Stimulated activated CD8-positive, alpha-beta memory T cell treated with anti-CD3 and anti-CD28 coated beads, Interleukin-4, amount 100 ng/mL, for 48 hours (primary cell): ENCODE data around the gene SGCA.
A peak's percentile ranks its signal among the peaks of the same experiment; 100 is the strongest.

Source experiments
- DNase-seq: peaks from one replicate; pipeline ENCODE4 v3.0.0-alpha.2; 2020

Gene SGCA

DNA sequence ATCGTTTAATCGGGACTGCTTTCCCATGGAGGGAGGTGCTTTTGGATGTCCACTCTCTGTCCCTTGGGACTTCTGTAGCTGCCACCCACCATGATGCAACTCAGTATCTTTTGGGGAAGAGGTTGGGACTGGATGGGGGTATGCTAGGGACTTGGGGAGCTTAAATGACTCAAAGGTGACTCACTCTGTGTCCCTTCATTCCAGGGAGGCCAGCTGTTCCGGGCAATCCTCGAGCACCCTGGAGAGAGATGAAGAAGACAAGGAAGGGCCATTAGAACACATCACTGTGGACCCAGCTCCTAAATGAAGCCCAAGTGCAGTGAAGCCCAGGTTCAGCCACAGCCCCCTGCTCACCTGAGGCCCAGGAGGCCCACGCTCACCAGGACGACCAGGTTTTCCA lies 31.0 kb downstream of the SGCA start:
- DNase-seq: no peak

- DNase-seq: peak; percentile 81
Measured at GRCh38 chr17:50198026-50198669, 32.3 kb downstream of the SGCA start.

GRCh38 chr17:50199211-50199802 lies 33.5 kb downstream of the SGCA start:
- DNase-seq: no peak

- DNase-seq: peak; percentile 83
Measured at GRCh38 chr17:50199803-50200456, 34.1 kb downstream of the SGCA start.

DNA sequence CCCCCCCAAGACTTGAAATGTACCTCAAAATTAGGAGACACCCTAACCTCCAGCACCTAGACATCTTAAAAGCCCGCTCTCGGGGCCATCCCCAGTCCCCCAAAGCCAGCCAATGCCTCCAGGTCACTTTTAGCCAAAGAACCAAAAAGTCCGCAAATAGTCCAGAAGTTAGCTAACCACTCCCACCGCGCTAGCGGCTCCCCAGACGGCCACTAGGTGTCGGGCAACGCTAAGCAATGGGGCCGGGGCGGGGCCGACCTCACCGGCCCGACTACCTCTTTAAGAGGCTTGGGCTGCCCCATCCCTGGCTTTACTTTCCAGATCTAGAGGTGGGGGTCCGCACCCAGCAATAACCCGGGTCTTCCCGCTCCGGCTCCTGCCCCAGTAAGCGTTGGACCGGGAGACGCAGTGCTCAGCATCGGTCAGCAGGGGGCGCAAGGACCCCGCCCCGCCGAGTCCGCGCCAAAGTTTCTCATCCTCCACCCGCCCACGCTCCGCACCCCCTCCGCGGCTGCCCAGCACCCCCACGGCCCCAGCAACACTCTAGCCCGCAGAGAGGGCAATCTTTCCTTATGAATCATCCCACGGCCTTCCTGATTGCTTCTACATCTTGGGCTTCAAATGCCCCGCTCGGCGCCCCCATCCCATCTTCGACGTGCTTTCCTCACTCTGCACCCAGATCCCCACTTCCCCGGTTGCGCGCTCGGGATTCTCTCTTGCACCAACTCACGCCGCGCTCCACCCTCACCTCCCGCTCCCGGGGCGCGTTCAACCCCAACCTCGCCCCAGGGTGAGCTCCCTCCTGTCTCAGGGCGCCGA lies 34.9 kb downstream of the SGCA start:
- peak; percentile 87 for DNase-seq

DNA sequence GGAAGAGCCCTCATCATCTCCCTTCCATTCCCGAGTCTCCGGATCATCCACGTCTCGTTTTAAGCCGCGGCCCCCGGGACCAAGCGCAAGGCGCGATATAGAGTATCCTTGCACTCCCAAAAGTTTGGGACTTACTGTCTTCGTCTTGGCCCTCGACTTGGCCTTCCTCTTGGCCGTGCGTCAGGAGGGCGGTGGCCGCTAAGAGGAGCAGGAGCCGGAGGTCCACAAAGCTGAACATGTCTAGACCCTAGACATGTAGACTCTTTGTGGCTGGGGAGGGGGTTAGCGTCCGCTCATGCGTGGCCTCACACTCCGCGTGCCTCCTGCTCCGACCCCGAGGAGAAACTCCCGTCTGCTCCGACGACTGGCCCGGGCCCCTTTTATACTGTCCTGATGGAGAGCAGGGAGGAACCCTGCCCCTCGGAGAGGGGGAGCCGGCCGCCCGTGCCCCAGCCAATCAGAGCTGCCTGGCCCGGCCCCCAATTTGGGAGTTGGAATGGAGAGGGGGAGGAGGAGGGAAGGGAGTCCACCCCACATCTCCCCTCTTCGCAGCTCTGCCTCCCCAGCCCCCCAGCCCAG lies 35.6 kb downstream of the SGCA start, which contains the start of gene COL1A1:
Gene COL1A1, minus strand, starts transcription at position 356 of the 579 bp plus-strand sequence. Its CDS starts 118 bp downstream, at position 238.
- DNase-seq: no peak

DNA sequence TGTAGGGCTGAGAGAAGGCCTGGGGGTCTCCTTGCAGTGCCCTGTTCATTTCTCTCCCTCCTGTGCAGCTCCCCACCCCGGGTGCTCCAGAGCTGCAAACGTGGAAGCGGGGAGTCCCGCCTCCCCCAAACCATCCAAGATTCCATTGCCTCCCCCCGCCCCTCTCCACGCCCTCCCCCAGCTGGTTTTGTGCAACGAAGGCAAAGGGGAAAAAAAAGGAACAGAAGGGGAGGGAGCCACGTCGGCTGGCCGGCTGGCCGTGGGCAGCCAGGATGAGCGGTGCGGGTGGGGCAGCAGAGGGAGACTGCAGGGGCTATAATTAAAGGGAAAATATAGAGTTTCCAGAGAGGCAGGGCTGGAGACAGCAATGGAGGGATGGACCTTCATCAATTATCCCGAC lies 37.3 kb downstream of the SGCA start:
- DNase-seq: no peak

DNA sequence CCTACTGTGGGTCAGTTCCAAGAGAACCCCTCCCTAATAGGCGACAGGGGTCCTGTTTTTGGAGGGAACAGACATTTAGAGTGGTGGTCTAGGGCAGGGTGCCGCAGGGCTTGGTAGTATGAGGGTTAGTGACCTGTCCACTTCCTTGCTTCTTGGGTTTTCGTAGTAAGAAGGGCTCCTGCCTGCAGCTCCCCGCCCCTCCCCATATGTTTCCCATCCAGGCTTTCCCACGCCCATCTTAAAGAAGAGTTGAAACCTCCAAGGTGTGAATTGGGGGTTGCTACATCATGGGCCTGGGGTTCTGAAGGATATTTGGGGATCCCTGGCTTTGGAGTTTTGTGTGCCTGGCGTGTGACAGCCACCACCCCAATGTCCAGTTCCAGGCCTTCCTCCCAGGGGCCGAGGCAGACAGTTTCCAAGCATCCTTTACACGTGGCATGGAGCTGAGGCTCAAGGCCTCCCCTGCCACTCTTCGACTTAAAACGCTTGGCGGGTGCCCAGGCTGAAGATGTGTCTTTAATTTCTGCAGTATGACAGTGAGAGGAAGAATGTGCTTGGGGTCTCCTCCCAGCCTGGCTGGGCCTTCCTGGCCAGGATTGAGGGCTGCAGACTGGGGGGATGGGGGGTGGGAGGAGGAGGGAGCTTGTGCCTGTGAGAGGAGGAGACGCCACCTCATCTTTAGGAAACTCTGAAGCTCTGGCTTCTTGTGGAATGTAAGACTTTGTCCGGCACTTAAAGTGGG lies 38.0 kb downstream of the SGCA start:
- DNase-seq: no peak

DNA sequence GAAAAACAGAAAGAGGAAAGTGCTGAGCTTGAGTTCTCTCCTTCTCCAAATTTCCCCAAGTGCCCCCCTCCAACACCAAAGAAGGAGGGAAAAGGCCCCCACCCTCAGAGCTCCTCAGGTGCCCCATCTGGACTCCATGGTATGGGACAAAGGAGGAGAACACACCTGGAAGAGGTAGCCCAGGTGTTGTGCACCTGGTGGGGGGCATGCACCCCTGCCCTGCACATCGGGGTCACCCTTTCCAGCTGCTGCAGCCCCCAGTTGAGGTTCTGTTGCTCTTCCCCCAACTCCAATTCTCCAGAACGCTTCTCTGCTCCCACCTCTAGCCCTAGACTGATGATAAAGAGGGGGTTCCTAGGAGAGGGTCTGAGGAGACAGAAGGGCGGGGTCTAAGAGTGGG lies 38.6 kb downstream of the SGCA start:
- DNase-seq: no peak

DNA sequence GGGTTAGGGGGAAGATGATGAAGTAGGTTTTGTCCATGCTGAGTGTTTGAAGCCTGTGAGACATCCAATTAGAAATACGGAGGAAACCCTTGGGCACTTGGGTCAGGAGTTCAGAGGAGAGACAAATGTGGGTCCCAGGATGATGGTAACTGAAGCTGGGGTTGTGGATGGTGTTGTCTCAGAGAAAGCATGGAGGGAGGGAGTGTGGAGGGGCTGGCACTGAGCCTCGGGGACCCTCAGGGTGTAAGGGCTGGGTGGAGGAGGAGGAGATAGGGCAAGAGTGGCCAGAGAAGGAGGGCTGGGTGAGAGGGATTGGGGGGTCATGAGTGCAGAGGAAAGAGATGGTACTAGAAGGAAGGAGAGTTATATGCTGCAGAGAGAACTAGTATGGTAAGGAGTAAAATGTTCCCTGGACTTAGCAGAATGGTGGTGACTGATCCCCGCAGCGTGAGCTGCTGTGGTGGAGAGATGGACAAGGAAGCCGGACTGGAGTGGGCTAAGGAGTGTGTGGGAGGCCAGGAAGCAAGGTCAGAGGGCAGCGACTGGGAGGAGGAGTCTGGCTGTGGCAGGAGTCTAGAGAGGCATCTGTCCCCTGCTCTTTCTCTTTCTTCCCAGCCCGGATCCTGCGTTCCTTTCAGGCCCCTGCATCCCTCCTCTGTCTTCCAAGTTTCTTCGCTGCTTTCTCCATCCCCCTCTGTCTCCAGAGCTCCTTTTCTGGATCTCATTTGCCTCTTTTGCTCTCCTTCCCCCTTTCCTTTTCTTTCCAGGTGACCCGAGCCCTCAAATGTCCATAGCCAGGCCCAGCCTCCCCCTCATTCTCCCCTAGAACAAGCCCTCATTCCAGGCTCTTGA lies 39.5 kb downstream of the SGCA start:
- no peak for DNase-seq

GRCh38 chr17:50205963-50206505 lies 40.2 kb downstream of the SGCA start:
- no peak for DNase-seq

- DNase-seq: peak; percentile 53
Measured at GRCh38 chr17:50206604-50207293, 40.9 kb downstream of the SGCA start.

- no peak for DNase-seq
Measured at GRCh38 chr17:50207315-50207714, 41.5 kb downstream of the SGCA start.

GRCh38 chr17:50207792-50208567 lies 42.2 kb downstream of the SGCA start:
- DNase-seq: no peak

GRCh38 chr17:50208611-50209061 lies 42.8 kb downstream of the SGCA start:
- no peak for DNase-seq

GRCh38 chr17:50209133-50209471 lies 43.3 kb downstream of the SGCA start:
- no peak for DNase-seq

DNA sequence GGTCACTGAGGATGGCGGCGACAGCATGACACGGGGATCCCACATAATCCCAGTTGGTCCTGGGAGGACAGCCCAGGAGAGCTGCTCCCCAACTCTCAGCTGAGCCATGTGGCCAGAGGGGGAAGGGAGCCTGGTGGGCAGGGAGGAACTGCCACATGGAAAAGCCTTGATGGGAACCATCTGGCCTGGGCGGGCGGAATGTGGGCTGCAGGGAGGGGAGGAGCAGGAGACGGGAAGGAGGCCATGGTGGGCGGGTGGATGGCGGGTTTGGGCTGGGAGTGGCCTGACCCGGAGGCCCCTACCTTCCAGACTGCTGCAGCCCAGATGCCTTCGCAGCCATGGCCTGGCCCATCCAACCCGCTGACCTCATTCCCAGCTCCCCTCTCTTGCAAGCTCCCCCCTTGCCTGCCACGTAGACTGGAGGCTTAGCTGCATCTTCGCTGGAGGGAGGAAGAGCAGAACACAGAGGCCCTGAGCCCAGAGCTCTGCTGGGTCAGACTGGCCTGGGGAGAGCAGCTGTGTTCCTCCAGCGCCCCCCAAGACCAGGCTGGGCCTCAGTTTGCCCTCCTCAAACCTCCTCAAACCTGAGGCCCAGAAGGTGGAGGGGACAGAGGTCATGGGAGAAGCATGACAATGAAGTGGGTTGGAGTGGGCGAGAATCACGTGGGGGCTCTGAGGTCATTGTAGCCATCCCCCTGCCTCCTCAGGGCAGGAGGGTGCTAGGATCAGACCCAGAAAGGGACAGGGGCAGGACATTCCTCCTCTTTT lies 43.9 kb downstream of the SGCA start:
- peak; percentile 10 for DNase-seq
